Osteoblast (primary cell): ENCODE results near the gene TMEM119. TPM values are rescaled to one million over a fixed set of nuclear protein-coding genes. Genes with fewer than 3 reads are reported as not detected.
A peak's percentile ranks its signal among the peaks of the same experiment; 100 is the strongest.

Experiments used
- DNase-seq: peaks from one replicate; pipeline ENCODE4 v3.0.0; 2011; ENCODE audit warnings: low spot score, mixed read lengths; ENCODE audit not compliant: insufficient read length; ENCODE audit errors: missing footprints
- H2AFZ ChIP-seq: 2 replicates; pipeline ENCODE4 v1.6.0; 2011; ENCODE audit warnings: mild to moderate bottlenecking, low read length
- H3K27ac ChIP-seq: 2 replicates; pipeline ENCODE4 v1.5.1; 2011; ENCODE audit warnings: mild to moderate bottlenecking, low read depth, low read length, moderate library complexity
- H3K27me3 ChIP-seq: 2 replicates; pipeline ENCODE4 v1.6.0; 2012; ENCODE audit warnings: mild to moderate bottlenecking, control low read depth, inconsistent platforms, low read length, moderate library complexity; ENCODE audit not compliant: insufficient read depth
- H3K36me3 ChIP-seq: 2 replicates; pipeline ENCODE4 v1.5.1; 2011; ENCODE audit warnings: mild to moderate bottlenecking, low read length, control low read depth, moderate library complexity; ENCODE audit not compliant: insufficient read depth
- H3K4me1 ChIP-seq: 2 replicates; pipeline ENCODE4 v1.5.1; 2011; ENCODE audit warnings: mild to moderate bottlenecking, low read length, control low read depth, moderate library complexity; ENCODE audit not compliant: insufficient read depth
- H3K4me2 ChIP-seq: 2 replicates; pipeline ENCODE4 v1.6.0; 2011; ENCODE audit warnings: mild to moderate bottlenecking, low read length; ENCODE audit not compliant: insufficient read depth
- H3K4me3 ChIP-seq: fragments of 200-600 bp; sonication (generic); 3 replicates; pipeline ENCODE4 v1.5.1; 2012; ENCODE audit warnings: mild to moderate bottlenecking, low read length, inconsistent platforms; ENCODE audit not compliant: insufficient read depth
- H3K79me2 ChIP-seq: 2 replicates; pipeline ENCODE4 v1.6.0; 2012; ENCODE audit warnings: mild to moderate bottlenecking, low read length, control low read depth, inconsistent platforms; ENCODE audit not compliant: insufficient read depth
- H3K9me3 ChIP-seq: 2 replicates; pipeline ENCODE4 v1.5.1; 2011; ENCODE audit warnings: low read depth, low read length, control low read depth
- H4K20me1 ChIP-seq: 2 replicates; pipeline ENCODE4 v1.6.0; 2012; ENCODE audit warnings: mild to moderate bottlenecking, low read length, control low read depth; ENCODE audit not compliant: insufficient read depth
- CTCF ChIP-seq: IDR thresholded peaks from 2 replicates; pipeline ENCODE4 v1.5.1; 2011; ENCODE audit warnings: mild to moderate bottlenecking, low read depth, low read length, moderate library complexity; ENCODE audit errors: extremely low read depth
- total RNA-seq: library from RNA; depleted of rRNA; stranded (reverse); fragments of >200 nt; gene quantifications from 2 replicates; pipeline ENCODE4 v1.2.3, GENCODE V29; 2012

The TMEM119 gene
- total RNA-seq, 1 donor = 359 TPM

GRCh38 chr12:108638141-108638827 is 40.4 kb upstream of the TMEM119 start:
- Histone ChIP-seq H2AFZ (no peak overlapping the region), H3K27me3 (no peaks in the 10 kb centered on the region), H3K36me3 (no peaks in the 10 kb centered on the region), H3K27ac (no peak overlapping the region), H3K4me3 (no peak overlapping the region), H3K4me2 (peak overlapping the region; percentile 7), H4K20me1 (peaks cover 18% of the 10 kb centered on the region), H3K79me2 (no peaks in the 10 kb centered on the region), H3K9me3 (no peaks in the 10 kb centered on the region), H3K4me1 (peaks cover 20% of the 10 kb centered on the region)
- TF ChIP-seq CTCF = no peak
- no peak for DNase-seq

- Histone ChIP-seq H3K36me3 (no peaks in the 10 kb centered on the region), H3K9me3 (no peaks in the 10 kb centered on the region), H3K4me2 (no peak overlapping the region), H3K27me3 (no peaks in the 10 kb centered on the region), H3K79me2 (no peaks in the 10 kb centered on the region), H3K27ac (no peak overlapping the region), H4K20me1 (peaks cover 18% of the 10 kb centered on the region), H3K4me3 (no peak overlapping the region), H2AFZ (no peak overlapping the region), H3K4me1 (peaks cover 19% of the 10 kb centered on the region)
- no peak for TF ChIP-seq CTCF
- DNase-seq = no peak
These were observed 39.5 kb upstream of the TMEM119 start for GRCh38 chr12:108637222-108637971.

- no peaks in the 10 kb centered on the region for H3K9me3 ChIP-seq
- H3K4me2 ChIP-seq = no peak overlapping the region
- TF ChIP-seq CTCF = no peak
- no peaks in the 10 kb centered on the region for H3K36me3 ChIP-seq
- H3K79me2 ChIP-seq = no peaks in the 10 kb centered on the region
- no peaks in the 10 kb centered on the region for H3K27me3 ChIP-seq
- no peak for DNase-seq
- H3K4me1 ChIP-seq = peaks cover 22% of the 10 kb centered on the region
- no peak overlapping the region for H3K4me3 ChIP-seq
- no peak overlapping the region for H2AFZ ChIP-seq
- H3K27ac ChIP-seq = no peak overlapping the region
- peaks cover 9% of the 10 kb centered on the region for H4K20me1 ChIP-seq
These were observed 38.3 kb upstream of the TMEM119 start for GRCh38 chr12:108635997-108636808.
